K562 (cell line): Measurements from ENCODE around the gene MYPN. TPM values are rescaled to one million over a fixed set of nuclear protein-coding genes. Genes with fewer than 3 reads are reported as not detected.

ENCODE experiments used
- ATAC-seq: fragments of 200-7000 bp; cut with Tn5 transposase; 3 replicates; pipeline ENCODE4 v1.9.1; 2020; ENCODE audit warnings: moderate library complexity
- BruUV-seq: library from RNA; stranded (reverse); fragments of 400-500 nt; replicated peaks from 2 replicates; lab custom pipeline; 2021; lab: Mats Ljungman, UMichigan
- CTCF ChIA-PET: fragments of 300-600 bp; formaldehyde crosslinking; extraction: SDS; loops from one replicate; lab custom pipeline; 2021; ENCODE audit warnings: low intra/inter-chr PET ratio; lab: Yijun Ruan, JAX
- POLR2A ChIA-PET: fragments of 300-600, 350-650 bp; sonication (Branson Sonifier 250); formaldehyde crosslinking; extraction: SDS; loops from one replicate; lab custom pipeline; 2021; ENCODE audit warnings: antibody characterized with exemption, inconsistent platforms; lab: Yijun Ruan, JAX
- DNase-seq, 4 experiments: peaks; one replicate each; pipeline versions ENCODE4 v3.0.0 to v3.0.0-alpha.2; 2011 to 2018; ENCODE audit warnings: low spot score in 3 of 4, mixed read lengths in 3 of 4; ENCODE audit errors: extremely low read depth in 1 of 4
- FAIRE-seq: peaks from 2 replicates; lab custom pipeline; 2011; peaks lifted over from hg19 to GRCh38; lab: Jason Lieb, UNC
- H2AFZ ChIP-seq: 2 replicates; pipeline ENCODE4 v1.6.0; 2011; ENCODE audit warnings: low read depth, low read length, control low read depth, inconsistent platforms
- H3K27ac ChIP-seq: fragments of 200-600 bp; 3 replicates; pipeline ENCODE4 v1.8.0; 2011; ENCODE audit warnings: low read depth, mild to moderate bottlenecking, control low read depth, inconsistent platforms, low read length, moderate library complexity, mixed read lengths; ENCODE audit errors: extremely low read depth
- H3K27me3 ChIP-seq, 2 experiments: fragments of 300-600 bp in 1 of 2; 2 replicates in 1 of 2; 3 replicates in 1 of 2; pipeline versions ENCODE4 v1.6.0 to v1.8.0; 2011; ENCODE audit warnings: inconsistent platforms in 2 of 2, low read length in 2 of 2, mild to moderate bottlenecking in 1 of 2, mixed read lengths in 1 of 2, moderate library complexity in 1 of 2; ENCODE audit not compliant: control insufficient read depth in 2 of 2, insufficient read depth in 2 of 2
- H3K36me3 ChIP-seq: fragments of 300-600 bp; 3 replicates; pipeline ENCODE4 v1.8.0; 2011; ENCODE audit warnings: mild to moderate bottlenecking, low read length, inconsistent platforms; ENCODE audit not compliant: control insufficient read depth, insufficient read depth
- H3K4me1 ChIP-seq, 2 experiments: fragments of 200-600 bp in 1 of 2; replicated peaks in 1 of 2; 2 replicates in 1 of 2; 3 replicates in 1 of 2; pipeline versions ENCODE4 v1.5.1 to v1.8.0; 2011; ENCODE audit warnings: inconsistent platforms in 2 of 2, low read length in 2 of 2, mild to moderate bottlenecking in 1 of 2, mixed read lengths in 1 of 2, moderate library complexity in 1 of 2; ENCODE audit not compliant: control insufficient read depth in 2 of 2, insufficient read depth in 2 of 2
- H3K4me2 ChIP-seq: 2 replicates; pipeline ENCODE4 v1.6.1; 2011; ENCODE audit warnings: low read length, control low read depth, inconsistent platforms, mixed read lengths; ENCODE audit not compliant: insufficient read depth
- H3K4me3 ChIP-seq: fragments of 200-600 bp; sonication (generic), shearing (Covaris generic); 2 replicates; pipeline ENCODE4 v1.5.1; 2016; ENCODE audit warnings: control low read depth, inconsistent platforms
- H3K79me2 ChIP-seq: fragments of 200-600 bp; 3 replicates; pipeline ENCODE4 v1.8.0; 2011; ENCODE audit warnings: low read length, inconsistent platforms; ENCODE audit not compliant: control insufficient read depth, insufficient read depth
- H3K9ac ChIP-seq, 2 experiments: 2 replicates each; pipeline versions ENCODE4 v1.6.0 to v1.6.1; 2011; ENCODE audit warnings: low read depth in 2 of 2, low read length in 2 of 2, control low read depth in 1 of 2, inconsistent platforms in 1 of 2, mild to moderate bottlenecking in 1 of 2, mixed read lengths in 1 of 2; ENCODE audit not compliant: insufficient read depth in 1 of 2
- H3K9me1 ChIP-seq: one replicate; pipeline ENCODE4 v1.6.0; 2011; ENCODE audit warnings: inconsistent platforms, mild to moderate bottlenecking, low read length, moderate library complexity; ENCODE audit not compliant: control insufficient read depth, insufficient read depth
- H3K9me3 ChIP-seq: replicated peaks from 2 replicates; pipeline ENCODE4 v1.5.1; 2011; ENCODE audit warnings: low read depth, low read length, inconsistent platforms; ENCODE audit not compliant: control insufficient read depth, insufficient read depth
- H4K20me1 ChIP-seq: replicated peaks from 2 replicates; pipeline ENCODE4 v1.6.1; 2011; ENCODE audit warnings: low read length, inconsistent platforms, mixed read lengths; ENCODE audit not compliant: control insufficient read depth, insufficient read depth
- HIVEP1 ChIP-seq: fragments of 250-450 bp; sonication (Bioruptor Pico); IDR thresholded peaks from 2 replicates; pipeline ENCODE4 v1.4.0; 2020; ENCODE audit warnings: mild to moderate bottlenecking
- WGBS: fragments of 100-300 bp; shearing (Covaris generic); methylation state at CpG from one replicate; pipeline ENCODE4 v1.1.6; 2016; ENCODE audit warnings: low coverage, mixed read lengths; ENCODE audit not compliant: insufficient coverage; ENCODE audit errors: missing lambda C conversion rate; 5-methylcytosine and 5-hydroxymethylcytosine counted together
- in situ Hi-C: fragments of 300-500 bp; cut with MboI; formaldehyde crosslinking; loops from 4 replicates; pipeline ENCODE4 v1.15.0; 2018; ENCODE audit warnings: inconsistent platforms, mixed read lengths
- intact Hi-C: fragments of 100-400 bp; cut with micrococcal nuclease; formaldehyde crosslinking; loops from 2 replicates; pipeline ENCODE4 v1.14.2; 2022
- polyA plus RNA-seq, 8 experiments: library from polyadenylated mRNA; depleted of rRNA in 4 of 8; stranded (reverse) in 5 of 8; unstranded in 3 of 8; fragments of >200 nt; fragmentation: Nextera tagmentation in 2 of 8; fragmentation: Illumina TruSeq in 1 of 8; extraction: Ambion mirVana in 2 of 8; extraction: Trizol in 1 of 8; gene quantifications; 2 replicates each; pipeline versions ENCODE4 v1.2.1 to v1.2.3, GENCODE V29; 2011 to 2014; ENCODE audit warnings: inconsistent platforms in 1 of 8, missing spikeins in 1 of 8
- total RNA-seq, 7 experiments: library from RNA; depleted of rRNA in 6 of 7; stranded (reverse); fragments of >200 nt in 6 of 7; fragmentation: Illumina TruSeq in 2 of 7; extraction: Trizol in 2 of 7; gene quantifications; 2 replicates each; pipeline versions ENCODE4 v1.2.1 to v1.2.3, GENCODE V29; 2011 to 2021; ENCODE audit warnings: low replicate concordance in 1 of 7
- TF ChIP-seq, protein P1 (sequence below): fragments of 450-650 bp; IDR thresholded peaks from 2 replicates; pipeline ENCODE4 v1.6.1; 2018; ENCODE audit not compliant: partially characterized antibody

MYPN gene
- total and polyA plus RNA-seq, 9 of the 15 experiments (the other 6 are each of a cell fraction or from before 2014, with no cell fraction given), result not detected

DNA sequence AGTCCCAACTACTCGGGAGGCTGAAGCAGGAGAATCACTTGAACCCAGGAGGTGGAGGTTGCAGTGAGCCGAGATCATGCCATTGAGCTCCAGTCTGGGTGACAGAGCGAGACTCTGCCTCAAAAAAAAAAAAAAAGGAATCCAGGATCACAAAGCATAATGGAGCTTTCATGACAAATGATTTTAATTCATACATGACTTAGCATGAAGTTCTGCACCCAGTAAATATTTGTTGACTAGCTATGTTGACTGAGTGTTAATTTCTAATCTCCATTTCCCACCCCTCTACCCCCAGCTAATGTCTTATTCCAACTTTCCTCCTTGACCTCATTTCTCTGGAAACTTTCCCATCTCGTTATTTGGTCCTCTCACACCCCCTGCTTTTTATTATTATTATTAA lies 69.3 kb downstream of the MYPN start:
- no peaks in the 10 kb centered on the region for H3K79me2 ChIP-seq
- H2AFZ ChIP-seq, result no peak overlapping the region
- no peak for FAIRE-seq
- H3K4me2 ChIP-seq, result no peak overlapping the region
- TF ChIP-seq, protein P1, sequence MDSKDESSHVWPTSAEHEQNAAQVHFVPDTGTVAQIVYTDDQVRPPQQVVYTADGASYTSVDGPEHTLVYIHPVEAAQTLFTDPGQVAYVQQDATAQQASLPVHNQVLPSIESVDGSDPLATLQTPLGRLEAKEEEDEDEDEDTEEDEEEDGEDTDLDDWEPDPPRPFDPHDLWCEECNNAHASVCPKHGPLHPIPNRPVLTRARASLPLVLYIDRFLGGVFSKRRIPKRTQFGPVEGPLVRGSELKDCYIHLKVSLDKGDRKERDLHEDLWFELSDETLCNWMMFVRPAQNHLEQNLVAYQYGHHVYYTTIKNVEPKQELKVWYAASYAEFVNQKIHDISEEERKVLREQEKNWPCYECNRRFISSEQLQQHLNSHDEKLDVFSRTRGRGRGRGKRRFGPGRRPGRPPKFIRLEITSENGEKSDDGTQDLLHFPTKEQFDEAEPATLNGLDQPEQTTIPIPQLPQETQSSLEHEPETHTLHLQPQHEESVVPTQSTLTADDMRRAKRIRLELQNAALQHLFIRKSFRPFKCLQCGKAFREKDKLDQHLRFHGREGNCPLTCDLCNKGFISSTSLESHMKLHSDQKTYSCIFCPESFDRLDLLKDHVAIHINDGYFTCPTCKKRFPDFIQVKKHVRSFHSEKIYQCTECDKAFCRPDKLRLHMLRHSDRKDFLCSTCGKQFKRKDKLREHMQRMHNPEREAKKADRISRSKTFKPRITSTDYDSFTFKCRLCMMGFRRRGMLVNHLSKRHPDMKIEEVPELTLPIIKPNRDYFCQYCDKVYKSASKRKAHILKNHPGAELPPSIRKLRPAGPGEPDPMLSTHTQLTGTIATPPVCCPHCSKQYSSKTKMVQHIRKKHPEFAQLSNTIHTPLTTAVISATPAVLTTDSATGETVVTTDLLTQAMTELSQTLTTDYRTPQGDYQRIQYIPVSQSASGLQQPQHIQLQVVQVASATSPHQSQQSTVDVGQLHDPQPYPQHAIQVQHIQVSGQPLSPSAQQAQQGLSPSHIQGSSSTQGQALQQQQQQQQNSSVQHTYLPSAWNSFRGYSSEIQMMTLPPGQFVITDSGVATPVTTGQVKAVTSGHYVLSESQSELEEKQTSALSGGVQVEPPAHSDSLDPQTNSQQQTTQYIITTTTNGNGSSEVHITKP, result peak; percentile 72
- TF ChIP-seq HIVEP1, result no peak
- CTCF ChIA-PET, result no interaction called here
- no peak for DNase-seq
- H3K9me3 ChIP-seq, result no peaks in the 10 kb centered on the region
- H3K36me3 ChIP-seq, result no peaks in the 10 kb centered on the region
- no peak overlapping the region for H3K4me3 ChIP-seq
- no peaks in the 10 kb centered on the region for H3K4me1 ChIP-seq
- no peak for ATAC-seq
- peaks cover 20 to 29% of the 10 kb centered on the region in 2 experiments; a peak in 3 of 5 replicates for H3K27me3 ChIP-seq
- H3K27ac ChIP-seq, result no peak overlapping the region
- H3K9me1 ChIP-seq, result no peaks in the 10 kb centered on the region
- H3K9ac ChIP-seq, result no peak overlapping the region
- no TSS peak for BruUV-seq
- intact Hi-C loops, result no loop called here
- 0% methylated on average over 3 of the region's 4 CpGs for WGBS
- POLR2A ChIA-PET, result interaction anchor here (1.1 to 1.4 kb wide), 2 partner anchors 50 to 387 kb away, joined by 3 to 7 read pairs; no protein-coding TSS in a partner anchor
- in situ Hi-C loops, result no loop called here
- no peaks in the 10 kb centered on the region for H4K20me1 ChIP-seq
